Stomach (tissue), 9 donors: ENCODE measurements around the gene KCNAB1. TPM values are rescaled to one million over a fixed set of nuclear protein-coding genes. Genes with fewer than 3 reads are reported as not detected.
A peak's percentile ranks its signal among the peaks of the same experiment; 100 is the strongest.

Experiments
- DNase-seq, 2 donors: peaks; one replicate each; pipeline versions ENCODE4 v3.0.0 to v3.0.0-alpha.2; 2013 to 2019
- H3K27ac ChIP-seq, 5 donors: fragments of 200-600 bp in 4 of 5; sonication (generic) in 4 of 5; one replicate each; pipeline ENCODE4 v1.5.1; 2013 to 2019; ENCODE audit warnings: mild to moderate bottlenecking in 1 of 5, moderate library complexity in 1 of 5
- H3K27me3 ChIP-seq, 3 donors: fragments of 200-600 bp; sonication (generic); one replicate each; pipeline ENCODE4 v1.5.1; 2017 to 2019; ENCODE audit warnings: mixed run types in 1 of 3
- H3K36me3 ChIP-seq, 4 donors: fragments of 200-600 bp; sonication (generic); 1 replicate in 3 of 4; 2 replicates in 1 of 4; pipeline ENCODE4 v1.5.1; 2016 to 2019
- H3K4me1 ChIP-seq, 4 donors: fragments of 200-600 bp; sonication (generic); one replicate each; pipeline ENCODE4 v1.5.1; 2016 to 2019
- H3K4me3 ChIP-seq, 4 donors: fragments of 200-600 bp; sonication (generic) in 3 of 4; one replicate each; pipeline ENCODE4 v1.5.1; 2016 to 2019; ENCODE audit warnings: mild to moderate bottlenecking in 1 of 4
- H3K9me3 ChIP-seq, 4 donors: fragments of 200-600 bp; sonication (generic); one replicate each; pipeline ENCODE4 v1.5.1; 2016 to 2019
- CTCF ChIP-seq, 7 experiments: fragments of 450-650 bp in 4 of 7; fragments of 200-600 bp in 3 of 7; sonication (generic) in 3 of 7; IDR thresholded peaks; one replicate each; pipeline ENCODE4 v1.5.1; 2016 to 2019; ENCODE audit warnings: antibody characterized with exemption in 7 of 7, control low read depth in 2 of 7, mild to moderate bottlenecking in 1 of 7
- EP300 ChIP-seq: sonication (generic); formaldehyde crosslinking; IDR thresholded peaks from one replicate; pipeline ENCODE4 v1.6.1; 2017; ENCODE audit warnings: antibody characterized with exemption
- POLR2A ChIP-seq, 4 donors: fragments of 450-650 bp; IDR thresholded peaks; one replicate each; pipeline ENCODE4 v1.6.1; 2016; ENCODE audit warnings: antibody characterized with exemption in 4 of 4, control low read depth in 2 of 4, mild to moderate bottlenecking in 1 of 4, moderate library complexity in 1 of 4
- POLR2AphosphoS5 ChIP-seq, 3 donors: sonication (generic); formaldehyde crosslinking; IDR thresholded peaks; one replicate each; pipeline ENCODE4 v1.6.1; 2016; ENCODE audit warnings: antibody characterized with exemption in 3 of 3
- WGBS, 5 donors: extraction: QIAGEN DNeasy Blood & Tissue Kit in 3 of 5; methylation state at CpG; one replicate each; pipeline versions ENCODE4 v1.1.5 to v1.1.7; 2013 to 2018; 5-methylcytosine and 5-hydroxymethylcytosine counted together
- intact Hi-C: fragments of 100-400 bp; cut with DNase I; formaldehyde crosslinking; loops from one replicate; pipeline ENCODE4 v1.15.1; 2023; ENCODE audit warnings: low total_unique reads
- polyA plus RNA-seq, 3 donors: library from polyadenylated mRNA; stranded (reverse); fragments of 200-250 nt; gene quantifications; one replicate each; pipeline ENCODE4 v1.2.3, GENCODE V29; 2013
- total RNA-seq, 5 donors: library from RNA; depleted of rRNA; stranded (reverse); fragments of >200 nt; gene quantifications; one replicate each; pipeline versions ENCODE4 v1.1.0 to v1.2.3, GENCODE V29; 2014 to 2016
- donor health status: healthy with polysubstance abuse.
- donor health status: Bipolar disorder and iron deficiency.
- donor health status: healthy.

KCNAB1 gene
- total and polyA plus RNA-seq, 8 donors: 0.12 to 3.8 (median 0.29) TPM; not detected in 2

GRCh38 chr3:156298938-156299337 lies 178.6 kb downstream of the KCNAB1 start:
- H3K36me3 ChIP-seq: no peaks in the 10 kb centered on the region
- H3K27me3 ChIP-seq: peaks cover 0 to 4% (median 0%) of the 10 kb centered on the region in 3 donors
- intact Hi-C loops: no loop called here
- DNase-seq: peak; percentile 34
- H3K4me1 ChIP-seq: peaks cover 8 to 28% (median 11%) of the 10 kb centered on the region in 4 donors
- no peak overlapping the region for H3K27ac ChIP-seq
- no peaks in the 10 kb centered on the region for H3K9me3 ChIP-seq
- no peak for TF ChIP-seq EP300
- TF ChIP-seq POLR2AphosphoS5 (IDR thresholded peaks at IDR 0.05): no peak
- TF ChIP-seq POLR2A (IDR thresholded peaks at IDR 0.05): no peak
- 78 to 97% (median 84%) methylated on average over 2 of the region's 2 CpGs for WGBS, 5 donors
- H3K4me3 ChIP-seq: no peak overlapping the region

- TF ChIP-seq EP300 (no peak), POLR2A (IDR thresholded peaks at IDR 0.05) (no peak), CTCF (IDR thresholded peaks at IDR 0.05) (no peak), POLR2AphosphoS5 (IDR thresholded peaks at IDR 0.05) (no peak)
- WGBS, 5 donors: 39 to 65% (median 51%) methylated on average over 2 of the region's 2 CpGs
- no peak for DNase-seq
- peaks cover 9 to 35% (median 17%) of the 10 kb centered on the region in 4 donors for H3K4me1 ChIP-seq
- no peak overlapping the region for H3K4me3 ChIP-seq
- no peaks in the 10 kb centered on the region for H3K27me3 ChIP-seq
- no peak overlapping the region for H3K27ac ChIP-seq
- no peaks in the 10 kb centered on the region for H3K9me3 ChIP-seq
- no peaks in the 10 kb centered on the region for H3K36me3 ChIP-seq
- intact Hi-C loops: no loop called here
Measured at GRCh38 chr3:156299569-156299968, 179.2 kb downstream of the KCNAB1 start.

- no peak overlapping the region for H3K4me3 ChIP-seq
- H3K4me1 ChIP-seq: peaks cover 9 to 39% (median 20%) of the 10 kb centered on the region in 4 donors
- H3K27me3 ChIP-seq: no peaks in the 10 kb centered on the region
- WGBS, 5 donors: 85 to 91% (median 88%) methylated on average over 3 of the region's 3 CpGs
- intact Hi-C loops: no loop called here
- TF ChIP-seq EP300 (no peak), POLR2A (IDR thresholded peaks at IDR 0.05) (no peak), CTCF (IDR thresholded peaks at IDR 0.05) (no peak), POLR2AphosphoS5 (IDR thresholded peaks at IDR 0.05) (no peak)
- no peaks in the 10 kb centered on the region for H3K36me3 ChIP-seq
- no peaks in the 10 kb centered on the region for H3K9me3 ChIP-seq
- no peak overlapping the region for H3K27ac ChIP-seq
- DNase-seq: no peak
Measured at GRCh38 chr3:156300371-156300770, 180.0 kb downstream of the KCNAB1 start.

- H3K9me3 ChIP-seq: no peaks in the 10 kb centered on the region
- intact Hi-C loops: no loop called here
- no peaks in the 10 kb centered on the region for H3K27me3 ChIP-seq
- H3K4me1 ChIP-seq: peaks cover 9 to 39% (median 20%) of the 10 kb centered on the region in 4 donors
- peak overlapping the region in 2 of 5 donors; percentile 33 to 38 for H3K27ac ChIP-seq
- H3K4me3 ChIP-seq: no peak overlapping the region
- TF ChIP-seq POLR2A (IDR thresholded peaks at IDR 0.05) (no peak), POLR2AphosphoS5 (IDR thresholded peaks at IDR 0.05) (no peak), EP300 (no peak), CTCF (IDR thresholded peaks at IDR 0.05) (no peak)
- DNase-seq: no peak
- WGBS, 5 donors: 44 to 58% (median 48%) methylated on average over 6 of the region's 6 CpGs
- H3K36me3 ChIP-seq: no peaks in the 10 kb centered on the region
Measured at GRCh38 chr3:156300929-156301840, 180.8 kb downstream of the KCNAB1 start.
